Lower leg skin (tissue), 4 donors: Measurements from ENCODE around the gene ID4. TPM values are rescaled to one million over a fixed set of nuclear protein-coding genes. Genes with fewer than 3 reads are reported as not detected.

Experiments used
- DNase-seq, 2 donors: peaks; one replicate each; pipeline ENCODE4 v3.0.0-alpha.2; 2019; ENCODE audit warnings: low spot score in 2 of 2
- H3K4me3 ChIP-seq: fragments of 200-600 bp; sonication (generic); 2 replicates; pipeline ENCODE4 v1.5.1; 2017; ENCODE audit warnings: mild to moderate bottlenecking, low read depth; ENCODE audit not compliant: poor library complexity, severe bottlenecking
- CTCF ChIP-seq, 3 donors: fragments of 450-650 bp; IDR thresholded peaks; one replicate each; pipeline ENCODE4 v1.5.1; 2016; ENCODE audit warnings: antibody characterized with exemption in 3 of 3, mild to moderate bottlenecking in 3 of 3, moderate library complexity in 2 of 3
- POLR2A ChIP-seq, 2 donors: fragments of 450-650 bp; IDR thresholded peaks; one replicate each; pipeline ENCODE4 v1.6.1; 2016 to 2017; ENCODE audit warnings: antibody characterized with exemption in 2 of 2, mild to moderate bottlenecking in 1 of 2, moderate library complexity in 1 of 2
- WGBS, 2 donors: methylation state at CpG; one replicate each; pipeline ENCODE4 v1.1.5; 2018; 5-methylcytosine and 5-hydroxymethylcytosine counted together
- intact Hi-C: fragments of 100-400 bp; cut with DNase I; formaldehyde crosslinking; loops from one replicate; pipeline ENCODE4 v1.15.0; 2023; ENCODE audit warnings: low total_unique reads
- total RNA-seq, 4 donors: library from RNA; depleted of rRNA; stranded (reverse); fragments of >200 nt; gene quantifications; one replicate each; pipeline ENCODE4 v1.1.0, GENCODE V29; 2016

The ID4 gene
- total RNA-seq, 4 donors from 2014 or later, result 210 to 294 (median 234) TPM

DNA sequence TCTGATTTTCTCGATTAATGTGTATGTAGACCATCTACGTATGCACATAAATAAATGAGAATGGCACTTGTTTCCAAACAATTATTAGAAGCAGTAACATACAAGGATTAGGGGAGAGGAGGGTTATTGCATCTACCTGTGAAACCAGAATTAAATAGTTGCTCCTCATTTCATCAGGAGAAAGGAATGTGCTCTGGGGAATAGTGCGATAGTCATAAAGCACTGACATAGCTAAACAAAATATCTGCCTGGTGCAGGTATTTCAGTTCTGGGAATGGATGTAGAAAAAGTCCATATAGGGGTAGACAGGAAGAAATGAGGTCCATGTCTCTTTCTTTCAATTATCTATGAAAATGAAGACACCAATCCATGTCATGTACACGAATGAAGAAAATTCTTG, 1.6 kb upstream of the ID4 start:
- 55 to 63% methylated on average over 4 of the region's 4 CpGs for WGBS, 2 donors
- no peak for TF ChIP-seq CTCF (IDR thresholded peaks at IDR 0.05)
- TF ChIP-seq POLR2A (IDR thresholded peaks at IDR 0.05), result no peak
- no peak for DNase-seq
- no peak overlapping the region for H3K4me3 ChIP-seq
- intact Hi-C loops, result no loop called here

GRCh38 chr6:19837511-19838441, 606 bp downstream of the ID4 start:
- intact Hi-C loops, result no loop called here
- no peak for TF ChIP-seq CTCF (IDR thresholded peaks at IDR 0.05)
- TF ChIP-seq POLR2A (IDR thresholded peaks at IDR 0.05), result no peak
- DNase-seq, result peak in 1 of 2 donors; percentile 87
- H3K4me3 ChIP-seq, result peak overlapping the region; percentile 81
- WGBS, 2 donors, result 2 to 7% methylated on average over 61 to 75 of the region's 122 CpGs

GRCh38 chr6:19838442-19839236, 1.5 kb downstream of the ID4 start:
- peak overlapping the region; percentile 81 for H3K4me3 ChIP-seq
- peak; percentile 37 to 86 for DNase-seq
- 0 to 2% methylated on average over 48 to 49 of the region's 63 CpGs for WGBS, 2 donors
- intact Hi-C loops, result no loop called here
- TF ChIP-seq CTCF (IDR thresholded peaks at IDR 0.05), result no peak
- no peak for TF ChIP-seq POLR2A (IDR thresholded peaks at IDR 0.05)

DNA sequence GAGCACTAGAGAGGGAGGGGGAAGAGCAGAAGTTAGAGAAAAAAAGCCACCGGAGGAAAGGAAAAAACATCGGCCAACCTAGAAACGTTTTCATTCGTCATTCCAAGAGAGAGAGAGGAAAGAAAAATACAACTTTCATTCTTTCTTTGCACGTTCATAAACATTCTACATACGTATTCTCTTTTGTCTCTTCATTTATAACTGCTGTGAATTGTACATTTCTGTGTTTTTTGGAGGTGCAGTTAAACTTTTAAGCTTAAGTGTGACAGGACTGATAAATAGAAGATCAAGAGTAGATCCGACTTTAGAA, 2.0 kb downstream of the ID4 start:
- DNase-seq, result no peak
- TF ChIP-seq POLR2A (IDR thresholded peaks at IDR 0.05) (no peak), CTCF (IDR thresholded peaks at IDR 0.05) (no peak)
- intact Hi-C loops, result no loop called here
- peak overlapping the region; percentile 81 for H3K4me3 ChIP-seq
- WGBS, 2 donors, result 8 to 15% methylated on average over 7 of the region's 7 CpGs

GRCh38 chr6:19839788-19840187, 2.6 kb downstream of the ID4 start:
- TF ChIP-seq CTCF (IDR thresholded peaks at IDR 0.05), result no peak
- TF ChIP-seq POLR2A (IDR thresholded peaks at IDR 0.05), result no peak
- intact Hi-C loops, result no loop called here
- H3K4me3 ChIP-seq, result no peak overlapping the region
- DNase-seq, result no peak
- WGBS, 2 donors, result 34 to 43% methylated on average over 1 of the region's 1 CpG
